HG03342 (cell line): ENCODE measurements around the gene SPACA5.
A peak's percentile ranks its signal among the peaks of the same experiment; 100 is the strongest.
"Not testable (repeated sequence)": the region's sequence is repeated elsewhere in the genome, so short reads cannot be mapped to it uniquely, and the experiment has no call there.

Experiments used
- ATAC-seq: cut with Tn5 transposase; IDR thresholded peaks from one replicate; pipeline ENCODE4 v1.9.1; 2021; ENCODE audit warnings: mild to moderate bottlenecking, moderate library complexity; ENCODE audit not compliant: unreplicated experiment

The SPACA5 gene

DNA sequence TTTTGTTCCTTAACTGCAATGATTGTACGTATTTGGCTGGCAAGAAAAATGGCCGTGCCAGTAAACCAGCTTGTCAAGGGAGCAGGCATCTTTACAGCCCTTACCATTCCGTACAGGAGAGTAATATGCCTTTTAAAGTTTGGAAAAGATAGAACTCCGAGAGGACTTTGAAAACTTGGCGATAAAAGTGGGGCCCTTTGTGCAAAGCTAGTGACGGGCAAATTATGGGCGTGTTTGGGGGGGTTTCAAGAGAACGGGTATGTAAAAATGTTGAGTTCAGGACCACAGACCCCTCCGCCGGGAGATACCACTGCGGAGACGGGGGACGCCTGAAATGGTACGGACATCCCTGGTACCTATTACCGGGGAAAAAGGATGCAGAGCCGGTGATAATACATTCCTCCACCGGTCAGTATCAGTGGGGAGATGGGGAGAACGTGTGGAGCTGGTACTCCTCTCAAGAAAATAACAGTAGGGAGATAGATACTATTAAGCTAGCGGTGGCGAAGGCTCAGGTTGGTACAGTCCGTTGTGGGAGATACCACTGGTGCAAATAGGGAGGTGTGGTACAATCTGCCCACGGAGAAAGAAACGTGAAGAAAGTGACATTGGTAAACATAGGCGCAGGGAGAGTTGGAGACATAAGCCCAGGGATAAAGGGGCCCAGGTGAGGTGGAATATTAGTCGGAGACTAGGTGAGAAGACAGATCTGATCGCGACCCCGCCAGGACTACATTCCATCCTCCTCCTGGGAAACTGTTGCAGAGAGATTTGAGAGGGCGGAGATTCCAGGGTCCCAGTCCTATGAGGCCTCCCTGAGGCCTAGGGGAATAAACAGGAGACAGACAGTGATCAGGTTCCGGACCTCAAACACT lies 14.5 kb downstream of the SPACA5 start:
- ATAC-seq, result no peak

GRCh38 chrX:48022100-48022499 lies 15.3 kb downstream of the SPACA5 start:
- ATAC-seq, result no peak

DNA sequence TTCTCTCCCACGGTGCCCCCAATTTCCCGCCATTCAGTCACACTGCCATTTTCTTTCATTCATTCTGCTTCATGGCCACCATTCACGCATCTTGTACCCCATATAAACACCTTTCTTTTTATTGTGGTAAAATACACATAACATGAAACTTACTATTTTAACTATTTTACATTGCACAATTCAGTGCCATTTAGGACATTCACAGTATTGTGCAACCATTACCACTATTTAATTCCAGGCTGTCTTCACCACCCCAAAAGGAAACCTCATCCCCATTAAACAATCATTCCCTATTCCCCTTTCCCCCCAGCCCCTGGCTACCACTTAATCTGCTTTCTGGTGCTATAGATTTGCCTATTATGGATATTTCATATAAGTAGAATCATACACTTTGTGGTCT lies 15.9 kb downstream of the SPACA5 start:
- ATAC-seq, result no peak

DNA sequence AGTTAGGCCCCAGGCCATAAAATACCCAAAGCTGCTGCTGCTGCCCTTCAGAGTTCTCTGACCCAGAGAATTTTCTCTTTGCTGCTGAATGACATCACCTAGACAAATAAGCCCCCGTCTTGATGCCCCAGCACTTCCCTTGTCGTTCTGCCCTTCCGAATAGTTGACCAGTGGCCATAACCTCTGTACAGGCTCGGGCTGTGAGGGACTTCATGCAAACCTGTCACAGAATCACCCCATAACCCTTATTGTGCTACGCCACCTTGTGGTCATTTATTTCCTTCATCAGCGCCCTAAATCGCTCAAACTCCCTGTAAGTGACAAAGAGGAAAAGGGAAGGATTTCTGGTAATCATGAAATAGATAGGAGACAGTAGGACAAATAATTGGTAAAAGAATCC lies 18.8 kb downstream of the SPACA5 start:
- peak; percentile 52 for ATAC-seq

DNA sequence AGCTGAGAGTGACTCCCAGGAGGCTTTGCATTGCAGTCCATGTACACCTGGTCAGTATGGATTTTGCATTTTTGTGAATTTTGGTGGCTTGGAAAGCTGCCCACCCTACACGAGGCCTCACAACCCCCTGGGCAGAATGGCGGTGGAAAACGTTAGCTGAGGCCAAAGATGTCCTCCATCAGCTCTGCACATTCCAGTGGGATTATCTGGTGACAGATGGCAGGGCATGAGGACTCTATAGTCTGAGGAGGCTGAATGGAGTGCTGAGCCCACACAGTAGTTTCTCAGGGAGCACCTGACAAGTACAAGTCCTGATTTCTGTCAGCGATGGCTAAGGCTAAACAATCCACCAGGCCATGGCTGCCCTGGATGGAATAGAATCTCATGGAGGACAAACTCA lies 20.8 kb downstream of the SPACA5 start:
- not testable (repeated sequence) for ATAC-seq

DNA sequence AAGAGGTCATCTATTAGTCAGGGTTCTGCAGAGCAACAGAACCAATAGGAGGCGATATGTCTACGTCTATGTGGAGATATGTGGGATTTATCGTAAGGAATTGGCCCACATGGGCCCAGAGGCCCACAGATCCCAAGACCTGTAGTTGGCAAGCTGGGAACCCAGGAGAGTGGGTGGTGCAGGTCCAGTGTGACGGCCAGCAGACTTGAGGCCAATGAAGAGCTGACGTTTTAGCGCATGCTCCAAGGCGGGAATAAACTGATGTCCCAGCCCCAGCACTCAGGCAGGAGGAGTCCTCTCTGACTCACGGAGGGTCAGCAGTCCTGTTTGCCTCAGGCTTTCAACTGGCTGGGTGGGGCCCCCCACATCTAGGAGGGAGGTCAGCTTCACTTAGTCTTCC lies 21.3 kb downstream of the SPACA5 start:
- ATAC-seq, result no peak

GRCh38 chrX:48030237-48030636 lies 23.4 kb downstream of the SPACA5 start:
- ATAC-seq, result no peak

- ATAC-seq, result not testable (repeated sequence)
Observed at GRCh38 chrX:48030641-48031173, 23.9 kb downstream of the SPACA5 start.

- ATAC-seq, result no peak
Observed at GRCh38 chrX:48035891-48036290, 29.1 kb downstream of the SPACA5 start.

DNA sequence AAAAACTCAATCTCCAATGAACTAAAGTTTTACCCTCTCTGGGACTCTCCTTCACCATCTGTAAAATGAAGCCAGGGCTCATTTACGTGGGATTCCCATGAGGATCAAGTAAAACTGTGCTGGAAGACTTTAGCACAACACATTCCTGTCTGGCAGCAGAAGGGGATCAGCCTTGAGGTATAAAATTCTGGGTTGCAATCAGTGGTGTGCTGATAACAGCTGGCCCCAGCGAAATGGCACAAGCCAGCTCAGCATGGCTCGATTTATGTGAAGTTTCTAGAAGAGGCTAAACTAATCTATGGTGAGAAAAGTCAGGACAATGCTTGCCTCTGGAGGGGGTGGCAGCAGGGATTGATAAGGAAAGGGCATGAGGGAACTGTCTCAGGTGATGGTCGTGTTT lies 36.3 kb downstream of the SPACA5 start:
- ATAC-seq, result no peak

- ATAC-seq, result no peak
Observed at GRCh38 chrX:48045410-48046311, 38.9 kb downstream of the SPACA5 start.

DNA sequence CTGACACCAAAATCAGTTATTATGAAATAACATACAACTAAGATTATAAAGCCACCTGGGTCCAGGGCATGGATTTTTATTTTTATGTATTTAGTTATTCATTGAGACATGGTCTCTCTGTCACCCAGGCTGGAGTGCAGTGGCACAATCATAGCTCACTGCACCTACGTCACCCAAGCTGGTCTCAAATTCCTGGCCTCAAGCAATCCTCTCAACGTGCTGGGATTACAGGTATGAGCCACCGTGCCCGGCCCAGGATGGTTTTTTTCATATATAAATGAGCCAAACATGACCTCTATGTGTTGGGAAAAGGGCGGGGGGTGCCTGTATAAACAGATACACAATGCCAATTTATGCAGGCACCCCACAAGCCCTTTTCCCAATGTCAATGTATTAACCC lies 40.1 kb downstream of the SPACA5 start:
- ATAC-seq, result no peak

GRCh38 chrX:48058621-48059295 lies 52.0 kb downstream of the SPACA5 start:
- ATAC-seq, result no peak

- no peak for ATAC-seq
Observed at GRCh38 chrX:48059296-48059639, 52.5 kb downstream of the SPACA5 start.
